OCI-LY1 (cell line): Measurements from ENCODE around the gene RAB1A.
A peak's percentile ranks its signal among the peaks of the same experiment; 100 is the strongest.

Experiments
- H2AFZ ChIP-seq: fragments of 200-600 bp; sonication (generic), shearing (Covaris generic); 2 replicates; pipeline ENCODE4 v1.6.0; 2014; ENCODE audit warnings: antibody characterized with exemption, mild to moderate bottlenecking, low read length
- H3F3A ChIP-seq: fragments of 200-600 bp; sonication (generic), shearing (Covaris generic); 2 replicates; pipeline ENCODE4 v1.6.0; 2014; ENCODE audit warnings: mild to moderate bottlenecking, antibody characterized with exemption, low read length, moderate library complexity; ENCODE audit not compliant: insufficient read depth
- H3K27ac ChIP-seq: fragments of 200-600 bp; sonication (generic); 2 replicates; pipeline ENCODE4 v1.5.1; 2014; ENCODE audit warnings: low read length, mixed run types, mild to moderate bottlenecking, low read depth; ENCODE audit not compliant: poor library complexity, severe bottlenecking
- H3K27me3 ChIP-seq: fragments of 200-600 bp; sonication (generic); 2 replicates; pipeline ENCODE4 v1.6.0; 2014; ENCODE audit warnings: antibody characterized with exemption, mild to moderate bottlenecking, low read length, moderate library complexity; ENCODE audit not compliant: insufficient read depth
- H3K36me3 ChIP-seq: fragments of 200-600 bp; sonication (generic); 2 replicates; pipeline ENCODE4 v1.6.1; 2014; ENCODE audit warnings: mild to moderate bottlenecking, antibody characterized with exemption, low read length, moderate library complexity, mixed read lengths; ENCODE audit not compliant: insufficient read depth
- H3K4me1 ChIP-seq: fragments of 200-600 bp; sonication (generic); 2 replicates; pipeline ENCODE4 v1.5.1; 2014; ENCODE audit warnings: mild to moderate bottlenecking, low read length, moderate library complexity; ENCODE audit not compliant: insufficient read depth, severe bottlenecking
- H3K4me2 ChIP-seq: fragments of 200-600 bp; sonication (generic), shearing (Covaris generic); 2 replicates; pipeline ENCODE4 v1.6.1; 2014; ENCODE audit warnings: low read length
- H3K4me3 ChIP-seq: fragments of 200-600 bp; sonication (generic); 2 replicates; pipeline ENCODE4 v1.5.1; 2014; ENCODE audit warnings: low read length, low read depth, mild to moderate bottlenecking, mixed read lengths; ENCODE audit not compliant: poor library complexity, severe bottlenecking
- H3K79me2 ChIP-seq: fragments of 200-600 bp; shearing (Covaris generic); 2 replicates; pipeline ENCODE4 v1.6.1; 2016; ENCODE audit warnings: mixed run types, low read length, mixed read lengths; ENCODE audit not compliant: insufficient read depth
- H3K9ac ChIP-seq: fragments of 200-600 bp; sonication (generic), shearing (Covaris generic); 2 replicates; pipeline ENCODE4 v1.6.1; 2014; ENCODE audit warnings: mild to moderate bottlenecking, low read length, mixed read lengths
- H3K9me2 ChIP-seq: fragments of 200-600 bp; sonication (generic), shearing (Covaris generic); 2 replicates; pipeline ENCODE4 v1.6.1; 2014; ENCODE audit warnings: low read depth, mild to moderate bottlenecking, low read length, mixed read lengths
- H3K9me3 ChIP-seq: fragments of 200-600 bp; shearing (Covaris generic); 2 replicates; pipeline ENCODE4 v1.6.1; 2014; ENCODE audit warnings: low read length, mixed read lengths
- H4K20me1 ChIP-seq: fragments of 200-600 bp; sonication (generic), shearing (Covaris generic); 2 replicates; pipeline ENCODE4 v1.6.0; 2016; ENCODE audit warnings: mild to moderate bottlenecking, low read length; ENCODE audit not compliant: insufficient read depth
- EZH2 ChIP-seq: fragments of 200-600 bp; sonication (generic), shearing (Covaris generic); IDR thresholded peaks from 2 replicates; pipeline ENCODE4 v1.8.0; 2017; ENCODE audit warnings: borderline replicate concordance, mixed run types, mild to moderate bottlenecking, antibody characterized with exemption, low read length, moderate library complexity, mixed read lengths
- TF ChIP-seq, protein P1 (sequence below): fragments of 200-600 bp; sonication (generic), shearing (Covaris generic); IDR thresholded peaks from 2 replicates; pipeline ENCODE4 v1.5.1; 2017; ENCODE audit warnings: mild to moderate bottlenecking, antibody characterized with exemption, low read length, moderate library complexity, mixed read lengths

RAB1A gene

DNA sequence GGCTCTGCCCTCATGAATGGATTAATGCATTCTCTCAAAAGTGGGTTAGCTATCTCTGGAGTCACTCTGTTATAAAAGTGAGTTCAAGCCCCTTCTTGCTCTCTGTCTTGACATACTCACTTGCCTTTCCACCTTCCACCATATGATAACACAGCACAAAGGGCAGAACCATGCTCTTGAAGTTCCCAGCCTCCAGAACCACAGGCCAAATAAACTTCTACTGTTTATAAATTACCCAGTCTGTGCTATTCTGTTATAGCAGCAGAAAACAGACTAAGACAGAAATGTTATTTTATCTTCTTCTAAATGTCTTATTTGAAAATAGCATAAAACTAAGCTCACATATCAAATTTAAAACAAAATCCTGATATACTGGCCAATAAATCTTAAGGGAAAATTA is 15.0 kb downstream of the RAB1A start:
- peaks cover 4% of the 10 kb centered on the region; the same call in 1 of the 2 replicates for H4K20me1 ChIP-seq
- no peaks in the 10 kb centered on the region for H3K9me2 ChIP-seq
- H3K79me2 ChIP-seq = peaks cover 98% of the 10 kb centered on the region
- no peak overlapping the region for H3K4me3 ChIP-seq
- no peaks in the 10 kb centered on the region for H3F3A ChIP-seq
- H3K9me3 ChIP-seq = no peaks in the 10 kb centered on the region
- TF ChIP-seq EZH2 = no peak
- TF ChIP-seq, protein P1, sequence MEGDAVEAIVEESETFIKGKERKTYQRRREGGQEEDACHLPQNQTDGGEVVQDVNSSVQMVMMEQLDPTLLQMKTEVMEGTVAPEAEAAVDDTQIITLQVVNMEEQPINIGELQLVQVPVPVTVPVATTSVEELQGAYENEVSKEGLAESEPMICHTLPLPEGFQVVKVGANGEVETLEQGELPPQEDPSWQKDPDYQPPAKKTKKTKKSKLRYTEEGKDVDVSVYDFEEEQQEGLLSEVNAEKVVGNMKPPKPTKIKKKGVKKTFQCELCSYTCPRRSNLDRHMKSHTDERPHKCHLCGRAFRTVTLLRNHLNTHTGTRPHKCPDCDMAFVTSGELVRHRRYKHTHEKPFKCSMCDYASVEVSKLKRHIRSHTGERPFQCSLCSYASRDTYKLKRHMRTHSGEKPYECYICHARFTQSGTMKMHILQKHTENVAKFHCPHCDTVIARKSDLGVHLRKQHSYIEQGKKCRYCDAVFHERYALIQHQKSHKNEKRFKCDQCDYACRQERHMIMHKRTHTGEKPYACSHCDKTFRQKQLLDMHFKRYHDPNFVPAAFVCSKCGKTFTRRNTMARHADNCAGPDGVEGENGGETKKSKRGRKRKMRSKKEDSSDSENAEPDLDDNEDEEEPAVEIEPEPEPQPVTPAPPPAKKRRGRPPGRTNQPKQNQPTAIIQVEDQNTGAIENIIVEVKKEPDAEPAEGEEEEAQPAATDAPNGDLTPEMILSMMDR = no peak
- H3K36me3 ChIP-seq = peaks cover 16% of the 10 kb centered on the region; the same call in 1 of the 2 replicates
- peaks cover 25% of the 10 kb centered on the region for H3K4me1 ChIP-seq
- no peak overlapping the region for H3K4me2 ChIP-seq
- no peak overlapping the region for H3K9ac ChIP-seq
- H3K27me3 ChIP-seq = no peaks in the 10 kb centered on the region
- no peak overlapping the region for H3K27ac ChIP-seq
- H2AFZ ChIP-seq = no peak overlapping the region

DNA sequence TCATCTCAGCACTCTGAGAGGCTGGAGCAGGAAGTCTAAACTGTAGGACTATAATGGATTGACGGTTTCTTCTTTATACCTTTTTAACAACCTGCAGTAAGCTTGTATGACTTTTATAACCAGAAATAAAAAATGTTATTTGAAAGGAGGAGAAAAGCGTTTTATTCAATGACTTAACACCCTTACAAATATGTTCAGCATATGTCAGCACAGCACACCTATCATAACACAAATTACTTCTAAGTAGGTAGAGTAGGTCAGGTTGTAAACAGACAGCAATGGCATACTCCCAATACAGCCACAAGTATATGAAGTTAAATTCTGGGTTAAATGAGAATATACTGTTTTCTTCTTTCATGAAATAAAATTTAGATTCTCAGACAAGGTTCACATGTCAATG is 16.1 kb downstream of the RAB1A start:
- Histone ChIP-seq H3K27me3 (no peaks in the 10 kb centered on the region), H3K4me1 (peaks cover 25% of the 10 kb centered on the region), H3K9ac (no peak overlapping the region), H3K4me3 (no peak overlapping the region), H3K9me2 (no peaks in the 10 kb centered on the region), H3K36me3 (peaks cover 16% of the 10 kb centered on the region; the same call in 1 of the 2 replicates), H3K9me3 (no peaks in the 10 kb centered on the region), H4K20me1 (peaks cover 4% of the 10 kb centered on the region; the same call in 1 of the 2 replicates), H3K27ac (peak overlapping the region; percentile 10), H3F3A (no peaks in the 10 kb centered on the region), H2AFZ (no peak overlapping the region), H3K79me2 (peaks cover 98% of the 10 kb centered on the region), H3K4me2 (no peak overlapping the region)
- no peak for TF ChIP-seq EZH2
- TF ChIP-seq, protein P1 = no peak

DNA sequence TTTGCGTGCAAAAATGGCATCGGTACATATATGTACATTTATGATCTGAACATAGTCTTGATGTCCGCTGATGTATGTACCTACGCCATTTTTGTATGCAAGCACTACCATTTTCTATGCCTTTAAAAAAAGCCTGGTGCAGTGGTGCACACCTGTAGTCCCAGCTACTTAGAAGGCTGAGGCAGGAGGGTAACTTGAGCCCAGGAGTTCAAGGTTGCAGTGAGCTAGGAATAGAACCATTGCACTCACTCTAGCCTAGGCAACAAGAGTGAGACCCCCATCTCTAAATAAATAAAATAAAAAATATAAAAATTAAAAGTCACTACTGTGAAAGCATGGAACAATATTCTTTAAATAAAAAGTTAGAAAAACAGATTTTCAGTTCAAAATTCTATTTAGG is 16.7 kb downstream of the RAB1A start:
- Histone ChIP-seq H3K27ac (no peak overlapping the region), H3K9ac (no peak overlapping the region), H3K4me3 (no peak overlapping the region), H3K4me2 (no peak overlapping the region), H3K36me3 (peaks cover 16% of the 10 kb centered on the region; the same call in 1 of the 2 replicates), H3K79me2 (peaks cover 98% of the 10 kb centered on the region), H4K20me1 (peaks cover 4% of the 10 kb centered on the region; the same call in 1 of the 2 replicates), H3F3A (no peaks in the 10 kb centered on the region), H3K4me1 (peaks cover 25% of the 10 kb centered on the region), H3K27me3 (no peaks in the 10 kb centered on the region), H3K9me3 (no peaks in the 10 kb centered on the region), H3K9me2 (no peaks in the 10 kb centered on the region), H2AFZ (no peak overlapping the region)
- TF ChIP-seq, protein P1 = no peak
- TF ChIP-seq EZH2 = no peak
